Fibroblast of the conjunctiva (primary cell): ENCODE data around the gene CHTOP.
A peak's percentile ranks its signal among the peaks of the same experiment; 100 is the strongest.
"Not testable (repeated sequence)": the region's sequence is repeated elsewhere in the genome, so short reads cannot be mapped to it uniquely, and the experiment has no call there.

Experiments
- DNase-seq: peaks from one replicate; pipeline ENCODE4 v3.0.0-alpha.2; 2010; ENCODE audit warnings: low read depth

CHTOP gene

DNA sequence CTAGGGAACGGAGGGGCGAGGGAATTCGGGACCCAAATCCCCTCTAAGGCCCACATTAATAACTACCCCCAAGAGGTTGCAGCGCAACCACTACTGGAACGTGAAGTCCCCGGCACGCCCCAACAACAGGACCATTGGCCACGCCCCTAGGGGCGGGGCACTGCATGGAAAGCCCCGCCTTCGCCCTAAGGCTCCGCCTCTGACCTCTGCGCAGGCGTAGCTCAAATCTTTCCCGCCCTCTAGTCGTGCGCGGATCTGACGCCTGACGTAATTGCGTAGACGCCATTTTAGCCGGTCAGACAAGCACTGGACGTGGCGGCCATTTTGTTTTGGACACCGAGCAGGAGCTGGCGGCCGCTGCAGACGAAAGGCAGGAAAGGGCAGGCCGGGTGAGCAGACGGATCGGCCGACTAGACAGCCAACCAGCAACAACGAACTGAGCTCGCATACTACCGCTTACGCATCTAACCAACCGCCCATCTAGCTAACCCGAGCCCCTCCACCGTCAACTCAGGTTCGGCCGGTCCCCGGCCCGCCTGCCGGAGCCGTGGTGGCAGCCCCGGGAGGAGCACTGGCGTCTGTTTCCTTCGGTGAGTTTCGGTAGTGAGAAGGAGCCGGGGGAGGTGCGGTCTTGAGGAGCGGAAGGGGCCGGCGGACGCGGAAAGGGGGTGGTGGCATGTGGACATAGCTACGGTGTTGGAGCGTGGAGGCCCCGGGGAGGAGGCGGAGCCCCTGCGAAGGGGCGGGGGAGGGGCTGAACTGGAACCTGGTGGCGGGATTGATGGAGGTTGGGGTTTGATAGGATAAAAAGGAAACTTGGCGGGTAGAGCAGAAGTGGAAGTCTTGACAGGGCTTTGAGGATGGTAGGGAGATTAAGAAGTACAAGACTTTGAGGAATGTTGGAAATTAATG, at the start of gene CHTOP:
Gene CHTOP, plus strand, starts transcription at position 313 of the 912 bp plus-strand sequence. CDS start 2,523 bp downstream, outside the sequence.
- peak; percentile 99 for DNase-seq

GRCh38 chr1:153585006-153585405, 48.9 kb upstream of the CHTOP start:
- no peak for DNase-seq

- no peak for DNase-seq
Measured at GRCh38 chr1:153586347-153586746, 47.5 kb upstream of the CHTOP start.

DNA sequence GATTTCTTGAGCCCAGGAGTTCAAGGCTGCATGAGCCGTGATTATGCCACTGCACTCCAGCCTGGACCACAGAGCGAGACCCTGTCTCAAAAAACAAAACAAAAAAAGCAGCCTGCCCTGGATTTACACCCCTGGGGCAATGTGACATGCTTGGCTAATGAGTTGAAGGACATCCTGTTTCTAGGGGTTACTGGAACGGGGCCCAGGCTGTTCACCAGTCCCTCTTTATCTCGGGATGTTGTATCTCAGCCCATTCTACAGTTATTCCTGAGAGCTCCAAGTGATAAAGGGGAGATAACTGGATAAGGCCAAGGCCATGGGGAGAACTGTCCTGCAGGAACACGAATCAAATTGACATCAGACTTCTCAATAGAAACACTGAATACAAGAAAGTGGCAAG, 46.6 kb upstream of the CHTOP start:
- no peak for DNase-seq

DNA sequence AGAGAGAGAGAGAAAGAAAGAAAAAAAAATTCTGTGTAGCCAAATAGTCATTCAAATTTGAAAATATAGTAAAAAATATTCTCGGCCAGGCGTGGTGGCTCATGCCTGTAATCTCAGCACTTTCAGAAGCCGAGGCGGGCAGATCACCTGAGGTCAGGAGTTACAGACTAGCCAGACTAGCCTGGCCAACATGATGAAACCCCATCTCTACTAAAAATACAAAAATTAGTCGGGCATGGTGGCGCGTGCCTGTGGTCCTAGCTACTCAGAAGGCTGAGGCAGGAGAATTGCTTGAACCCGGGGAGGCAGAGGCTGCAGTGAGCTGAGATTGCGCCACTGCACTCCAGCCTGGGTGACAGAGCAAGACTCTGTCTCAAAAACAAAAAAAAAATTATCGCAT, 45.8 kb upstream of the CHTOP start:
- DNase-seq = not testable (repeated sequence)

DNA sequence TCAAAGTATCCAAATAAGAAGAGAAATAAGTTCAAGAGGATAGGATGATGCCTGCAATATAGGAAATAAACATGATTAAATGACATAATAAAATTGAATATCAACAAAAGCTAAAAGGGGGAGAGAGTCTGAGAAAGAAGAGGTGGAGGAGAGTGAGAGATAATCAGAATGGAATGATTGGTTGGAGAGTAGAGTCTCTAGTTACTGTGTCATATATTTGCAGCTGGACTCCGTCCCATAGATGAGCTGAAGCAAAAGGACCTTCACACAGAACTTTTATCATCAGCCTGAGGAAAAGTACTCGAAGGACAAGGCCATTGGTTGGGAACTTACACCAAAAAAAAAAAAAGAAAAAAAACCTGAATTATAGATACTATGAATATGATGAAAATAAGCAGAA, 45.4 kb upstream of the CHTOP start:
- DNase-seq = no peak

DNA sequence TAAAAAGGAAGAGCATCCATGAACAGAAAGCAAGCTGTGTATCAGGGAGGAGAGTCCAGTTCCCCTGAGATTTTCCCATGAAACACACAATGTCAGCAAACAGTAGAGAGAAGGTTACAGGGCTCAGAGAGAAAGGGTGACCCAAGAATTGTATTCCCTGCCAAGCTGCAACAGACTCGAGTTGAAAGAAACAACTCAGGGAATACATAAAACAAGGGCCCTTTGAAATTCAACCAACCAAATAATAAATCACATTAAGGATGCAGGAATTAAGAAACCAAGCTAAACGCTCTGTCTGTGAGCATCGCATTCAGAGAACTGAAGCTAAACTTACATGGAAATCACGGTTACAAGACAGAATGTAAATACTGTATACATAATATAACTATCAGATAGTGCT, 41.1 kb upstream of the CHTOP start:
- no peak for DNase-seq

DNA sequence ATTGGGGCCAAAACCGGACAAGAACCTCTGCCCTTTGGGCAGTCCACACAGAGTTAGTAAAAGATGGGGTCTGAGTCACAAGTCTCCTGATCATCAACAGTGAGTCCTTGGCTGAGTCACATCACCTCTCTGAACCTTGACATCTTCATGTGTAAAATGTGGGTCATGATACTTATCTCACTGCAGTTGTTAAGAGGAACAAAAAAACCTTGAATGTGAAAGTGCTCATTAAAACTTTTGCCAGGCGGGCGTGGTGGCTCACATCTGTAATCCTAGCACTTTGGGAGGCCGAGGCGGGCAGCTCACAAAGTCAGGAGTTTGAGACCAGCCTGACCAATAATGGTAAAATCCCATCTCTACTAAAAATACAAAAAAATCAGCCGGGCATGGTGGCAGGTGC, 36.7 kb upstream of the CHTOP start:
- DNase-seq = no peak

DNA sequence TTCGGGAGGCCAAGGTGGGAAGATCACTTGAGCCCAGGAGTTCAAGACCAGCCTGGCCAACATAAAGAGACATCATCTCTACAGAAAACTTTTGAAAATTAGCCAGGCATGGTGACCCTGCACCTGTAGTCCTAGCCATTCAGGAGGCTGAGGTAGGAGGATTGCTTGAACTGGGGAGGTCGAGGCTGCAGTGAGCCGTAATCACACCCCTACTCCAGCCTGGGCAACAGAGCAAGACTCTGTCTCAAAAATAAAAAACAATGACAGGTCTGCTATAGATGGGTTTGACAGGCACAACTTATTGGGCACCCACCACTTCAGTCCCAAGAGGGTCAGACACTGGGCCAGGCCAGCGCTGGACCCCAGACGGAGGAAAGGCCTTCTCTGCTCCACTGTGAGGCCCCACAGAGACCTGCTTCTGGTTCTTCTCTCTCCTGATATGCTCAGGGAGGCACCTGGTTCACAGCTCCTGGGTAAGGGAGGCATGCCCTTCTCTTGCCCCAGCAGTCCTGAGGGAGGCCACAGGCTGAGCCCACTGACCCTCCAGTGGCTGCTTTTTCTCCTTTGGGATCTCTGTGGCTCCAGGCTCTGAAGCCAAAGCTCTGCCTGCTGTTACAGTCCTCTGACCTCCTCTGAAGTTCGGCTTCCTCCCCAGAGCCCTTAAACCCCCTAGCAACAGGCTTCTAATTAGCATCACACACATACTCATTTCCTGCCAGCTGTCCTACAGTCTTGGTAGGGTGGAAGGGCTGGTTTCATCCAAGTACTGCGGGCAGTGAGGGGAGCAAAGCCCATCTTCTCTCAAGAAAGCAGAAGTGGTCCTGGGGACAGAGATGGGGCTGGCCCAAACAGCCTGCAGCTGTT, 35.3 kb upstream of the CHTOP start:
- DNase-seq = peak; percentile 47

- DNase-seq = no peak
Measured at GRCh38 chr1:153599847-153600246, 34.0 kb upstream of the CHTOP start.

- DNase-seq = no peak
Measured at GRCh38 chr1:153602749-153603148, 31.1 kb upstream of the CHTOP start.

DNA sequence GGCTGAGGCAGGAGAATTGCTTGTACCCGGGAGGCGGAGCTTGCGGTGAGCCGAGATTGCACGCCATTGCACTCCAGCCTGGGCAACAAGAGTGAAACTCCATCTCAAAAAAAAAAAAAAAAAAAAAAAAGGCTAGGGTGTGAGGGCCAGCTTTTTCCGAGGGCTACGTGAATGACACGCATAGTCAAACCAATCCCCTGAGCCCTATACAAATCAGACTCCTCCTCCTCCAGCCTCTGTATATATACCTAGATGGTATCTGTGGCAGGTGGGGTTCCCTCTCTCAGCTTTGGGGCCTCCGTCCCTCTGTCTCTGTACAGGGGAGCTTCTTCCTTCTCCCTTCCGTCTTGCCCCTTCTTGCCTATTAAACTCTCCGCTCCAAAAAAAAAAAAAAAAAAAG, 27.7 kb upstream of the CHTOP start:
- DNase-seq = no peak

GRCh38 chr1:153607381-153607780, 26.5 kb upstream of the CHTOP start:
- no peak for DNase-seq

GRCh38 chr1:153608089-153608682, 25.7 kb upstream of the CHTOP start:
- DNase-seq = no peak

DNA sequence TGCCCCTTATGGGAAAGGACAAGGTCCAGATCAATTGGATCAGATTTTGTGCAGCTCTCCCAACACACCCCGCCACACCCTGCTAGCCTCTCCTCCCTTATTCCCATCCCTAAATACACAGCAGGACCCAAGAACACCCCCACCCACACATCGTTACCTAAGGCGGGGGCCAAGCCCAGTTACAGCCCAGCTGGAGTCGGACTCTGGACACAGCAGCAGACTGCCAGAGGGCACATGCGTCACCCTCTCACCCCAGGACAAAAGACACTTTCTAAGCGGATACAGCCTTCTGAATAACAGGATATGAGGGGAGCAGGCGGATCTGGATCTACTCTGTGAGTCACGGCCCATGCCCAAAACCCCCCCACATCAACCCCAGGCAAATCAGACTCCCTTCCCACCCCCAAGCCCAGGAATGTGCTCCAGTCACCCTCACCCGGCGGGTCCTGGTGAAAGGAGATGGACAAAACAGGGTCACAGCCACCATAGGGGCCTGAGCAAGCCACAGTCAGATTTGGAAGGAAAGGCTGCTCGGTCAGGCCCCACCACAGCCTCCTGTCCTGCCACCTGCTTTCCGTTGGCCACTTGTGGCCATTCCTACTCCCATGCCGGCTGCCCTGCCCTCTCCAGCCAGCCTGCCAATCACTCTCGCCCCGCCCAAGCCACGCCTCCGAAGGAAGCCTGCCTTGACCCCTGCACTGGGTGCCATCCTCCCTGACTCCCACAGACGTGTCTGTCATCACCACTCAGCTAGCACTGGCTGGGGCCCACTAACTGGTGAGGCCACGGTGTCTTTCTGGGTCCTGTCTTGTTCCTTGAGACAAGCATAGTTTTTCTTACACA, 24.9 kb upstream of the CHTOP start:
- peak; percentile 61 for DNase-seq

DNA sequence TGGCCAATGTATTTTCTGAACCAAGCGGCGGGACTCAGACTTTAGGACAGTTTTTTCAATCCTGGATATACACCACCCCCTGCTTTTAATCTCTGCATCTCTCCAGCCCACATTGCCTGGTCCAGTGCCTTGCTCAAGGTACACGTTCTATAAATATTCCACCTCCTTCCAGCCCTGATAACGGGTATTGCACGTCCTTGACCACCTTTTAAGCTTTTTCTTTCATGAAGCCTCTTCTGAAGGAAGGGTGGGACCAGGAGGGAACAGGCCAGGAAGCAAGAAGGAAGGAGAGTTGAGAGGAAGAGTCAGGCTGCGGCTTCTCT, 24.3 kb upstream of the CHTOP start:
- no peak for DNase-seq

DNA sequence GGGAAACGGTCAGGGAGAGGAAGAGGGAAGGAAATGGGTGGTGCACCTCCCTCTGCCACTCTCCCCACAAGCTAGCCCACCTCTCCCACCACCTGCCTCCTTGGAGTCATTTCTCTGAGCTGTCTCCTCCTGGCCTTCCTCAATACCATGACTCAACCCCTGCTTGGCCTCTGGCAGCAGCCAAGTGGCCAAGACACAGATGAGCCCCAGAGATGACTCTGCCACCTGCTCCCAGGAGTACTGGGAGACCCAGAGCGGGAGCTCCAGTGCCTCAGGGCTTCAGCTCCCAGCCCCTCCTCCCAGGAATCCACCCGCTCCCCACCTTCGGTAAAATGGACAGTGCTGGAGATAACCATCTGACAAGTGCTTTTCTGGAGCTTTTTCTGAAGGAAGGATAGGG, 23.5 kb upstream of the CHTOP start:
- no peak for DNase-seq

DNA sequence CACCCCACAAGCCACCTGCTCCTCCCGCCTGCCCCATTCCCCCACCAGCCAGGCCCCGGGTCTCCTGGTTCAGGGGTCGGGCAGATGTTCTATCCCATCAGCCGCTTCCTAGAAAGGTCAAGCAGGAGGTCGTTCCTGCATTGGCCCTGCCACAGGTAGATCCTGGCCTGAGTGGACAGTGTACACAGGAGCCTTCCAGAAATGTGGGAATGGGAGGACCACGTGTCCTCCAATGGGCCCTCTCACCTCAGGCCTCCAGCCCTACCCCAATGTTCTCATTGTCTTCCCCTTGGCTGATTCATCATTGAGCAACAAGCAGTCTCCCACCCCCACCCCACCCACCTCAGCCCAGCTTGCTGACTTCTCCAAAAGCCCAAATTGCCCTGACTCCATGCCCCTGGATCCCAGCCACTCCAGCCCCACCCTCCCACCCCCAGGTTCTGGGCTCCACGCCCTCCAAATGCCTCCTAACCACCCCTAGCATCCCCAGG, 23.0 kb upstream of the CHTOP start:
- DNase-seq = no peak

DNA sequence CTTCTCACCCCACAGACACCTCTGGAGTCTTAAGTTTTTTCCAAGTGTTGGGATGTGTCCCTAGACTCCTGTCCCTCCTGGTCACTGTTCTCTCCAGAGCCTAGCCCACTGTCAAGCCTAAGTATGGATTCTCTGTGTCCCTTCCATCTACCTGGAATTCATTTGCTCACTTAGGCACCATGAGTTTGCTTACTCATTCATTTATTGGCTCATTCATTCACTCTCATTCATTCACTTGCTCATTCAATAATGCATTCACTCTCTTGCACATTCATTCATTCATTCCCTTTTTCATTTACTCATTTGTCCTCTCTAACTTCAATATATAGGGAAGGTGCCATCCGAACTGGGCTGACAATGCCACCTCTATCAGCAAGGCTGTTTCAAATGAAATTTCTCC, 22.5 kb upstream of the CHTOP start:
- DNase-seq = no peak

- DNase-seq = no peak
Measured at GRCh38 chr1:153612111-153612754, 21.6 kb upstream of the CHTOP start.

DNA sequence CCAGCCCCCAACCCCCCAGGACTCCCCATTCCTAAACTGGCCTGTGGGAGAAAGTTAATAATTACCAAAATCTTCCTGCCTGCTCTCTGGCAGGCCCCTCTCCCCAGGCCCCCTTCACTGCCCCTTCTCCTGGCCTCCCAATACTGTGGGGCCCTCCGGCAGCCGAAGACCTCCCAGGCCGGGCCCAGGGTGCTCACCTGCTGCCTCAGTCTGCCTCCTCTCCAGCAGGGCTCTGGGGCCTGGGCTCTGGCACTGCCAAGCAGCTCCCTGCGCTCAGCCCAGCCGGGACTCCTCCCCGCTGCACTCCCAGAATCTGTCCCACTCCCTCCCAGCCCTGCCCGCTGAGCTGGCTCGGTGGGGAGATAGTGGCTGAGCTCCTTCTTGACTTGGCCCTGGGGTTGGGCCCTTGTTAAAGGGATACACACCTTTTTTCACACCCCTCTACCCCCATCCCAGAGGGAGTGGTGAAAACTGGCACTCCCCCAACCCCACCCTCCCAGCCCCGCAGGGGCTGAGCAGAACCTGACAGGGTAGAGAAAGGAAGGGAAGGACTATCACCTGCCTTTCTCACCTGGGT, 21.0 kb upstream of the CHTOP start, which contains the start of gene S100A16:
Gene S100A16, minus strand, starts transcription at position 383 of the 577 bp plus-strand sequence. CDS start 4,986 bp downstream, outside the sequence.
- no peak for DNase-seq
